OCI-LY3 (cell line): Measurements from ENCODE around the gene PTPRT.

Experiments
- EZH2phosphoT487 ChIP-seq: fragments of 200-600 bp; shearing (Covaris generic); IDR thresholded peaks from 2 replicates; pipeline ENCODE4 v1.6.1; 2018; ENCODE audit warnings: antibody characterized with exemption, mixed run types, low read depth
- TF ChIP-seq, protein P1 (sequence below): fragments of 200-600, 300-600 bp; sonication (generic); IDR thresholded peaks from 2 replicates; pipeline ENCODE4 v1.5.1; 2014; ENCODE audit warnings: antibody characterized with exemption, low read length, low read depth

DNA sequence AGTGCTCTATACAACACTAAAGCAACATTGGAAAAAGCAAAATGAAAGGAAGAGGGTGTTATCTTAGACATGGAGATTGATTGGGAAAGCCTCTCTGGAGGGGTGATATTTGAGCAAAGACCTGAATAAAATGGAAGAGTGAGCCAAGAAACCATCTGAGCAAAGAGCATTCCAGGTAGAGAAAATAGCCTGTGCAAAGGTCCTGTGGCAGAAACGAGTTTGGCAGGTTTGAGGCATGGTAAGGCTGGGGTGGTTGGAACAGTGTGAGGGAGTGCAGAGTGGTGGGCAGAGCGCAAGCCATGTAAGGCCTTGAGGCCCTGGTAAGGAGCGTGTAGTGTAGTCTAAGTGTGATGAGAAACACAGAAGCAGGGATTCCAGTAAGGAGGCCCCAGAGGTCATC is 40.0 kb upstream of the PTPRT start:
- TF ChIP-seq, protein P1, sequence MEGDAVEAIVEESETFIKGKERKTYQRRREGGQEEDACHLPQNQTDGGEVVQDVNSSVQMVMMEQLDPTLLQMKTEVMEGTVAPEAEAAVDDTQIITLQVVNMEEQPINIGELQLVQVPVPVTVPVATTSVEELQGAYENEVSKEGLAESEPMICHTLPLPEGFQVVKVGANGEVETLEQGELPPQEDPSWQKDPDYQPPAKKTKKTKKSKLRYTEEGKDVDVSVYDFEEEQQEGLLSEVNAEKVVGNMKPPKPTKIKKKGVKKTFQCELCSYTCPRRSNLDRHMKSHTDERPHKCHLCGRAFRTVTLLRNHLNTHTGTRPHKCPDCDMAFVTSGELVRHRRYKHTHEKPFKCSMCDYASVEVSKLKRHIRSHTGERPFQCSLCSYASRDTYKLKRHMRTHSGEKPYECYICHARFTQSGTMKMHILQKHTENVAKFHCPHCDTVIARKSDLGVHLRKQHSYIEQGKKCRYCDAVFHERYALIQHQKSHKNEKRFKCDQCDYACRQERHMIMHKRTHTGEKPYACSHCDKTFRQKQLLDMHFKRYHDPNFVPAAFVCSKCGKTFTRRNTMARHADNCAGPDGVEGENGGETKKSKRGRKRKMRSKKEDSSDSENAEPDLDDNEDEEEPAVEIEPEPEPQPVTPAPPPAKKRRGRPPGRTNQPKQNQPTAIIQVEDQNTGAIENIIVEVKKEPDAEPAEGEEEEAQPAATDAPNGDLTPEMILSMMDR: no peak
- TF ChIP-seq EZH2phosphoT487: no peak
